Retinal pigment epithelial cell (primary cell): ENCODE results near the gene PLA2G6.

Source experiments
- DNase-seq: peaks from one replicate; pipeline ENCODE4 v3.0.0-alpha.2; 2010; ENCODE audit warnings: low read depth
- H3K4me3 ChIP-seq: 2 replicates; pipeline ENCODE4 v1.5.1; 2011; ENCODE audit warnings: mild to moderate bottlenecking, low read length, control low read depth, moderate library complexity
- TF ChIP-seq, protein P1 (sequence below): conservative IDR thresholded peaks from 2 replicates; pipeline ENCODE4 v1.5.1; 2011; ENCODE audit warnings: low read depth, low read length, control low read depth, inconsistent platforms

PLA2G6 gene

GRCh38 chr22:38218661-38219622, 37.3 kb upstream of the PLA2G6 start:
- DNase-seq: peak; percentile 95
- H3K4me3 ChIP-seq: no peak overlapping the region
- TF ChIP-seq, protein P1, sequence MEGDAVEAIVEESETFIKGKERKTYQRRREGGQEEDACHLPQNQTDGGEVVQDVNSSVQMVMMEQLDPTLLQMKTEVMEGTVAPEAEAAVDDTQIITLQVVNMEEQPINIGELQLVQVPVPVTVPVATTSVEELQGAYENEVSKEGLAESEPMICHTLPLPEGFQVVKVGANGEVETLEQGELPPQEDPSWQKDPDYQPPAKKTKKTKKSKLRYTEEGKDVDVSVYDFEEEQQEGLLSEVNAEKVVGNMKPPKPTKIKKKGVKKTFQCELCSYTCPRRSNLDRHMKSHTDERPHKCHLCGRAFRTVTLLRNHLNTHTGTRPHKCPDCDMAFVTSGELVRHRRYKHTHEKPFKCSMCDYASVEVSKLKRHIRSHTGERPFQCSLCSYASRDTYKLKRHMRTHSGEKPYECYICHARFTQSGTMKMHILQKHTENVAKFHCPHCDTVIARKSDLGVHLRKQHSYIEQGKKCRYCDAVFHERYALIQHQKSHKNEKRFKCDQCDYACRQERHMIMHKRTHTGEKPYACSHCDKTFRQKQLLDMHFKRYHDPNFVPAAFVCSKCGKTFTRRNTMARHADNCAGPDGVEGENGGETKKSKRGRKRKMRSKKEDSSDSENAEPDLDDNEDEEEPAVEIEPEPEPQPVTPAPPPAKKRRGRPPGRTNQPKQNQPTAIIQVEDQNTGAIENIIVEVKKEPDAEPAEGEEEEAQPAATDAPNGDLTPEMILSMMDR: no peak

DNA sequence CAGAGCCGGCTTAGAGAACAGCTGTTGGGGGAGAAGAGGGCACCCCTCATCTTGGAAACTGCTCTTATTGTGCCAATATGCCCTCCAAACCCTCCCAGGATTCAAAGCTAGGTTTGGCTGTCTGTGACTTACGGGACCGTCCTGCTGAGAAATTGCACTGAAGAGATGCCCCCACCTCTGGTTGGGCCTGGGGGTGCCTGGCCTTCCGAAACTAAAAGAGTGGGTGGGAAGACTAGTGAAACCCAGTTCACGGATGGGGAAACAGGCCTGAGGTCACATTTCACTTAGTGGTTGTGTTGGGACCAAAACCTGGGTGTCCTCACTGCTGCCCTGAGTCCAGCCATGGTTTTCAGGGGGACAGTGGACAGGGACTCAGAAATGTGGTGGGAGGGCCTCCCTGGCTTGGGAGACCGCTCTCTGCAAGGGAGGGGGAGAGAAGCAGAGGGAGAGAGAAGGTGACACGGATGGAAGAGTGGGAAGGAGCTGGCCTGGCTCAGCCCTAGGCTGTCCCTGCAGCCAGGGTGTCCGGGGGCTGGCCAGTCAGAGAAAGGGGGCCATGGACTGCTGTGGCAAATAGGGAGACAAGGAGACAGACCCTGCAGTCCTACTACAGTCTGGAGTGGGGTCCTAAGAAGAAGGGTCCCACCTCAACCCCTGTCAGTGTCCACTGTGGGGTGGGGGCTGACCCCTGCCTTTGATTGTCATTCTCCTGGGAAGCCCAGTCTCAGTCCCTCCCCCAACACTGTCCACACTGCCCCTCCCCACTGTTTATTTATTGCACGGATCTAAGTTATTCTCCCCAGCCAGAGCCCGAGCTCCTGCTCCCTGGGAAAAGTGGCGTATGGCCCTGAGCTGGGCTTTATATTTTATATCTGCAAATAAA, 33.8 kb upstream of the PLA2G6 start:
- no peak overlapping the region for H3K4me3 ChIP-seq
- TF ChIP-seq, protein P1: no peak
- DNase-seq: no peak

DNA sequence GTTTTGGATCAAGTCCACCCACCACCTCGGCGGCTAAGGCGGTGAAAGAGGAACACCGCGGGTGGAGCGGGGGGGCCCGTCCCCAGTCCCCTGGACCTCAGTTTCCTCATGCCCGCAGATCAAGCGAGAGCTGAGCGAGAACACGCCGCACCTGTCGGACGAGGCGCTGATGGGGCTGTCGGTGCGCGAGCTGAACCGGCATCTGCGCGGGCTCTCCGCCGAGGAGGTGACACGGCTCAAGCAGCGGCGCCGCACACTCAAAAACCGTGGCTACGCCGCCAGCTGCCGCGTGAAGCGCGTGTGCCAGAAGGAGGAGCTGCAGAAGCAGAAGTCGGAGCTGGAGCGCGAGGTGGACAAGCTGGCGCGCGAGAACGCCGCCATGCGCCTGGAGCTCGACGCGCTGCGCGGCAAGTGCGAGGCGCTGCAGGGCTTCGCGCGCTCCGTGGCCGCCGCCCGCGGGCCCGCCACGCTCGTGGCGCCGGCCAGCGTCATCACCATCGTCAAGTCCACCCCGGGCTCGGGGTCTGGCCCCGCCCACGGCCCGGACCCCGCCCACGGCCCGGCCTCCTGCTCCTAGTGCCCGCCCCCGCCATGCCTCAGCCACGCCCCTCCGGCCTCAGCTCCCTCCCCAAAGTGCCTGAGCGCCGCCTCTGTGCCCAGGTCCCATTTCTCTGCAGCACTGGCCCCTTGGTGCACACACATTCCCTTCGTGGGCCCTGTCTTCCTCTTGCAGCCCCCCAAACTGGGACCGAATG, 32.8 kb upstream of the PLA2G6 start:
- TF ChIP-seq, protein P1: peak; percentile 24
- no peak for DNase-seq
- peak overlapping the region; percentile 23 for H3K4me3 ChIP-seq

GRCh38 chr22:38213990-38214301, 32.3 kb upstream of the PLA2G6 start:
- DNase-seq: no peak
- peak overlapping the region; percentile 23 for H3K4me3 ChIP-seq
- TF ChIP-seq, protein P1: no peak

DNA sequence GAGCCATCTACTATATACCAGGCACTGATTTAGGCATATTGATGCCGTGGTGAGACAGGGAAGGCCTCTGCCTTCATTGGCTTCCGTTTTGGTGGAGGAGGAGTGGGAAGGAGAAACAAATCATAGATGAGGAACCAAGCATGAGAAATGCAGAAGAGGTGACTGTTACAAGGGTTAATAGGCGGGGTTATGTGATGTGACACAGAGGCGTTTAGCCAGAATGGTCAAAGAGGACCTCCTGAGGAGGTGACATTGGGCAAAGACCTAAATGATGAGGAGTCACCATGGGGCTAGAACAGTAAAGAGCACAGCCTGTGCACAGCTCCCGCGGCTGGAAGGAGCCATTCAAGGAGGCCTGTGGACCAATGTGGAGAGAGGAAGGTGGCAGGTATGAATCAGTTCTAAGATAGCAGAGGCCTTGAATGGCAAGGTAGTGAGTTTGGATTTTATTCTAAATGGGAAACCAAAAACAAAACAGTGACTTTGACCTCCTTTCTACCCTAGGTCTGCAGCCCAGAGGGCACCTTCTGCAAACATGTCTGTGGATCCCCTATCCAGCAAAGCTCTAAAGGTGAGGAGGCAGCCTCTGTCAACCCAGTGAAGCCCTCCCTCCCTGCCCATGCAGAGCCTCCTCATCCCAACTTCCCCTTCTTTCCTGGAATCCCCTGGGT, 31.8 kb upstream of the PLA2G6 start:
- DNase-seq: no peak
- TF ChIP-seq, protein P1: no peak
- no peak overlapping the region for H3K4me3 ChIP-seq

DNA sequence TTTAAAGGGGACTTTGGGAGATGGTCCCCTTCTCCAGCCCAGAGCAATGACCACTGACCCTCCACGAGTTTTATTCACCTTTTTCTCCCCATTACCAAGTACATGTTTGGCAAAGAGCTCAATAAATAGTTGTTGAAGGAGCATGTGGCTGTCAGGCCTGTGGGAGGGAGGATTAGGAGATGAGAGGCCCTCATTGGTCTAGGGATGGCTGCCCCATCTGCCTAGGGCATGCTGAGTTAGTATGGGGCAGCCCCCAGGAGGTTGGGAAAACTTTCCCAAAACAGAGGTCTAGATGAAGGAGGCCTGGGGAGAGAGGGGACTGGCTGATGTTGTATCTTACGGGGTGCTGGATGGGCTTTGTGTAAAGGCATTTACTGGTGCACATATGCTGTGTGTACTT, 30.8 kb upstream of the PLA2G6 start:
- DNase-seq: no peak
- H3K4me3 ChIP-seq: no peak overlapping the region
- TF ChIP-seq, protein P1: no peak
